Vagina (tissue), 2 donors: ENCODE results near the gene ALB. TPM values are rescaled to one million over a fixed set of nuclear protein-coding genes. Genes with fewer than 3 reads are reported as not detected.

Experiments
- DNase-seq, 2 donors: peaks; one replicate each; pipeline ENCODE4 v3.0.0-alpha.2; 2017; ENCODE audit errors: extremely low spot score in 2 of 2
- H3K27ac ChIP-seq: fragments of 200-600 bp; sonication (generic); one replicate; pipeline ENCODE4 v1.5.1; 2019
- H3K27me3 ChIP-seq: fragments of 200-600 bp; sonication (generic); one replicate; pipeline ENCODE4 v1.5.1; 2019
- H3K36me3 ChIP-seq, 2 donors: fragments of 200-600 bp; sonication (generic); one replicate each; pipeline ENCODE4 v1.5.1; 2017 to 2019
- H3K4me1 ChIP-seq: fragments of 200-600 bp; sonication (generic); one replicate; pipeline ENCODE4 v1.5.1; 2019
- H3K4me3 ChIP-seq, 2 donors: fragments of 200-600 bp; sonication (generic); 1 replicate in 1 of 2; 2 replicates in 1 of 2; pipeline ENCODE4 v1.5.1; 2016 to 2019
- H3K9me3 ChIP-seq: fragments of 200-600 bp; sonication (generic); one replicate; pipeline ENCODE4 v1.5.1; 2019
- CTCF ChIP-seq, 3 experiments: fragments of 450-650 bp in 2 of 3; fragments of 200-600 bp in 1 of 3; sonication (generic) in 1 of 3; IDR thresholded peaks; one replicate each; pipeline ENCODE4 v1.5.1; 2017 to 2019; ENCODE audit warnings: antibody characterized with exemption in 3 of 3, mild to moderate bottlenecking in 2 of 3, moderate library complexity in 2 of 3
- POLR2A ChIP-seq, 2 donors: fragments of 450-650 bp; IDR thresholded peaks; one replicate each; pipeline ENCODE4 v1.6.1; 2017; ENCODE audit warnings: antibody characterized with exemption in 2 of 2, mild to moderate bottlenecking in 2 of 2, moderate library complexity in 2 of 2
- POLR2AphosphoS5 ChIP-seq, 2 donors: sonication (generic); formaldehyde crosslinking; IDR thresholded peaks; one replicate each; pipeline ENCODE4 v1.9.0; 2017; ENCODE audit warnings: antibody characterized with exemption in 2 of 2, mild to moderate bottlenecking in 2 of 2, low read depth in 1 of 2; ENCODE audit not compliant: insufficient read depth in 1 of 2
- intact Hi-C: fragments of 100-400 bp; cut with DNase I; formaldehyde crosslinking; loops from one replicate; pipeline ENCODE4 v1.15.1; 2023
- total RNA-seq: library from RNA; depleted of rRNA; stranded (reverse); fragments of >200 nt; gene quantifications from one replicate; pipeline ENCODE4 v1.2.3, GENCODE V29; 2016

ALB gene
- total RNA-seq, 1 donor from 2014 or later: not detected

GRCh38 chr4:73417342-73417741 is 13.3 kb downstream of the ALB start:
- DNase-seq: no peak

GRCh38 chr4:73417973-73418372 is 13.9 kb downstream of the ALB start:
- TF ChIP-seq POLR2AphosphoS5 (IDR thresholded peaks at IDR 0.05; ENCODE audit: insufficient read depth in 1 of 2, low read depth in 1 of 2) (no peak), CTCF (IDR thresholded peaks at IDR 0.05) (no peak), POLR2A (IDR thresholded peaks at IDR 0.05) (no peak)
- H3K27ac ChIP-seq: no peak overlapping the region
- no peaks in the 10 kb centered on the region for H3K9me3 ChIP-seq
- intact Hi-C loops: no loop called here
- no peaks in the 10 kb centered on the region for H3K27me3 ChIP-seq
- H3K36me3 ChIP-seq: no peaks in the 10 kb centered on the region
- no peak overlapping the region for H3K4me3 ChIP-seq
- no peak for DNase-seq
- H3K4me1 ChIP-seq: no peaks in the 10 kb centered on the region

More at GRCh38 chr4:73417342-73417741, 13.3 kb downstream of the ALB start:
- Histone ChIP-seq H3K36me3 (no peaks in the 10 kb centered on the region), H3K9me3 (no peaks in the 10 kb centered on the region), H3K4me1 (no peaks in the 10 kb centered on the region), H3K27ac (no peak overlapping the region), H3K27me3 (no peaks in the 10 kb centered on the region), H3K4me3 (no peak overlapping the region)
- TF ChIP-seq CTCF (IDR thresholded peaks at IDR 0.05) (no peak), POLR2AphosphoS5 (IDR thresholded peaks at IDR 0.05; ENCODE audit: insufficient read depth in 1 of 2, low read depth in 1 of 2) (no peak), POLR2A (IDR thresholded peaks at IDR 0.05) (no peak)
- intact Hi-C loops: no loop called here

- no peaks in the 10 kb centered on the region for H3K27me3 ChIP-seq
- TF ChIP-seq POLR2A (IDR thresholded peaks at IDR 0.05): no peak
- TF ChIP-seq POLR2AphosphoS5 (IDR thresholded peaks at IDR 0.05; ENCODE audit: insufficient read depth in 1 of 2, low read depth in 1 of 2): no peak
- no peak for TF ChIP-seq CTCF (IDR thresholded peaks at IDR 0.05)
- no peaks in the 10 kb centered on the region for H3K9me3 ChIP-seq
- no peak overlapping the region for H3K27ac ChIP-seq
- intact Hi-C loops: no loop called here
- H3K4me1 ChIP-seq: no peaks in the 10 kb centered on the region
- H3K4me3 ChIP-seq: no peak overlapping the region
- no peaks in the 10 kb centered on the region for H3K36me3 ChIP-seq
- no peak for DNase-seq
Measured at GRCh38 chr4:73418677-73419076, 14.6 kb downstream of the ALB start.

- Histone ChIP-seq H3K4me3 (no peak overlapping the region), H3K27ac (no peak overlapping the region), H3K9me3 (no peaks in the 10 kb centered on the region), H3K36me3 (no peaks in the 10 kb centered on the region), H3K27me3 (no peaks in the 10 kb centered on the region), H3K4me1 (no peaks in the 10 kb centered on the region)
- DNase-seq: no peak
- TF ChIP-seq POLR2A (IDR thresholded peaks at IDR 0.05) (no peak), POLR2AphosphoS5 (IDR thresholded peaks at IDR 0.05; ENCODE audit: insufficient read depth in 1 of 2, low read depth in 1 of 2) (no peak), CTCF (IDR thresholded peaks at IDR 0.05) (no peak)
- intact Hi-C loops: no loop called here
Measured at GRCh38 chr4:73419106-73420038, 15.3 kb downstream of the ALB start.

- Histone ChIP-seq H3K27me3 (no peaks in the 10 kb centered on the region), H3K36me3 (no peaks in the 10 kb centered on the region), H3K27ac (no peak overlapping the region), H3K4me3 (no peak overlapping the region), H3K9me3 (no peaks in the 10 kb centered on the region), H3K4me1 (no peaks in the 10 kb centered on the region)
- DNase-seq: no peak
- intact Hi-C loops: no loop called here
- TF ChIP-seq CTCF (IDR thresholded peaks at IDR 0.05) (no peak), POLR2A (IDR thresholded peaks at IDR 0.05) (no peak), POLR2AphosphoS5 (IDR thresholded peaks at IDR 0.05; ENCODE audit: insufficient read depth in 1 of 2, low read depth in 1 of 2) (no peak)
Measured at GRCh38 chr4:73420615-73421014, 16.5 kb downstream of the ALB start.
